ENCODE data around the gene NDUFB7. TPM values are rescaled to one million over a fixed set of nuclear protein-coding genes. Genes with fewer than 3 reads are reported as not detected.

The NDUFB7 gene
- total and polyA plus RNA-seq, 9 donors: 105 to 283 (median 131) TPM

Other genes starting within 250 kb of the NDUFB7 start
- 27.4 TPM for gene ADGRE5, start 190.6 kb downstream of the NDUFB7 start, total RNA-seq
- gene ADGRE5, start 190.6 kb downstream of the NDUFB7 start, polyA plus RNA-seq (ENCODE audit: insufficient read depth in 1 of 8, insufficient read length in 8 of 8, low replicate concordance in 1 of 8): 10 to 100 TPM; 43.5 to 61.9 (median 55.7) TPM
- gene DDX39A, start 152.7 kb downstream of the NDUFB7 start, total RNA-seq: 34.8 TPM
- gene DDX39A, start 152.7 kb downstream of the NDUFB7 start, polyA plus RNA-seq (ENCODE audit: insufficient read depth in 1 of 8, insufficient read length in 8 of 8, low replicate concordance in 1 of 8): 10 to 100 TPM; 41.9 to 52.9 (median 45.5) TPM
- 40.2 TPM for gene PKN1, start 138.8 kb downstream of the NDUFB7 start, total RNA-seq
- gene PKN1, start 138.8 kb downstream of the NDUFB7 start, polyA plus RNA-seq (ENCODE audit: insufficient read depth in 1 of 8, insufficient read length in 8 of 8, low replicate concordance in 1 of 8): 10 to 100 TPM; 69.9 to 79.2 (median 72.5) TPM
- gene PTGER1, start 96.7 kb downstream of the NDUFB7 start, total RNA-seq: 0.09 TPM
- under 1 TPM in 2 of 8 donors, not detected in 6; 0.12 to 0.52 TPM for gene PTGER1, start 96.7 kb downstream of the NDUFB7 start, polyA plus RNA-seq (ENCODE audit: insufficient read depth in 1 of 8, insufficient read length in 8 of 8, low replicate concordance in 1 of 8)
- gene GIPC1, start 75.9 kb downstream of the NDUFB7 start, total RNA-seq: 46.1 TPM
- gene GIPC1, start 75.9 kb downstream of the NDUFB7 start, polyA plus RNA-seq (ENCODE audit: insufficient read depth in 1 of 8, insufficient read length in 8 of 8, low replicate concordance in 1 of 8): 10 to 100 TPM; 45.0 to 52.5 (median 48.7) TPM
- gene DNAJB1, start 53.7 kb downstream of the NDUFB7 start, total RNA-seq: 51.1 TPM
- gene DNAJB1, start 53.7 kb downstream of the NDUFB7 start, polyA plus RNA-seq (ENCODE audit: insufficient read depth in 1 of 8, insufficient read length in 8 of 8, low replicate concordance in 1 of 8): 10 to 100 TPM; 63.5 to 87.7 (median 79.2) TPM
- gene TECR, start 42.5 kb downstream of the NDUFB7 start, total RNA-seq: 71.3 TPM
- 100 to 1,000 TPM in 5 of 8 donors, 10 to 100 TPM in 3; 73.2 to 133 (median 104) TPM for gene TECR, start 42.5 kb downstream of the NDUFB7 start, polyA plus RNA-seq (ENCODE audit: insufficient read depth in 1 of 8, insufficient read length in 8 of 8, low replicate concordance in 1 of 8)
- not detected for gene CLEC17A, start 11.0 kb upstream of the NDUFB7 start, total RNA-seq
- under 1 TPM in 5 of 8 donors, not detected in 3; 0.09 to 0.19 (median 0.12) TPM for gene CLEC17A, start 11.0 kb upstream of the NDUFB7 start, polyA plus RNA-seq (ENCODE audit: insufficient read depth in 1 of 8, insufficient read length in 8 of 8, low replicate concordance in 1 of 8)
- 0.04 TPM for gene ADGRE3, start 102.8 kb upstream of the NDUFB7 start, total RNA-seq
- gene ADGRE3, start 102.8 kb upstream of the NDUFB7 start, polyA plus RNA-seq (ENCODE audit: insufficient read depth in 1 of 8, insufficient read length in 8 of 8, low replicate concordance in 1 of 8): under 1 TPM in 3 of 8 donors, not detected in 5; 0.05 to 0.15 (median 0.11) TPM
- 18.2 TPM for gene ZNF333, start 118.0 kb upstream of the NDUFB7 start, total RNA-seq
- gene ZNF333, start 118.0 kb upstream of the NDUFB7 start, polyA plus RNA-seq (ENCODE audit: insufficient read depth in 1 of 8, insufficient read length in 8 of 8, low replicate concordance in 1 of 8): 10 to 100 TPM; 12.2 to 25.5 (median 17.6) TPM
- gene ADGRE2, start 206.5 kb upstream of the NDUFB7 start, total RNA-seq: 0.31 TPM
- 1 to 10 TPM in 1 of 8 donors, under 1 TPM in 7; 0.22 to 3.6 (median 0.51) TPM for gene ADGRE2, start 206.5 kb upstream of the NDUFB7 start, polyA plus RNA-seq (ENCODE audit: insufficient read depth in 1 of 8, insufficient read length in 8 of 8, low replicate concordance in 1 of 8)

Data from muscle of leg (tissue), 9 donors.